HEK293 (cell line): ENCODE results near the gene TSPAN11.

Experiments
- CTCF ChIA-PET: fragments of 350-600 bp; formaldehyde crosslinking; extraction: SDS; loops from one replicate; lab custom pipeline; 2021; ENCODE audit warnings: antibody characterized with exemption; lab: Yijun Ruan, JAX
- POLR2A ChIA-PET: fragments of 300-600 bp; formaldehyde crosslinking; extraction: SDS; loops from one replicate; lab custom pipeline; 2020; ENCODE audit warnings: antibody characterized with exemption, inconsistent platforms; lab: Yijun Ruan, JAX
- H3K27ac ChIP-seq: fragments of 200-500 bp; sonication (Bioruptor generic); 2 replicates; pipeline ENCODE4 v1.5.1; 2014; ENCODE audit warnings: low read depth, low read length, control low read depth, inconsistent platforms; ENCODE audit errors: extremely low read depth
- H3K36me3 ChIP-seq, 2 experiments: fragments of 200-500 bp in 1 of 2; sonication (Bioruptor generic) in 1 of 2; 1 replicate in 1 of 2; 2 replicates in 1 of 2; pipeline ENCODE4 v1.5.1; 2014 to 2017; ENCODE audit warnings: inconsistent platforms in 2 of 2, low read length in 2 of 2; ENCODE audit not compliant: control insufficient read depth in 2 of 2, insufficient read depth in 1 of 2
- H3K4me1 ChIP-seq: fragments of 200-500 bp; sonication (Bioruptor generic); 2 replicates; pipeline ENCODE4 v1.5.1; 2014; ENCODE audit warnings: mild to moderate bottlenecking, low read length, inconsistent platforms; ENCODE audit not compliant: control insufficient read depth, insufficient read depth
- H3K4me3 ChIP-seq: 2 replicates; pipeline ENCODE4 v1.5.1; 2011; ENCODE audit warnings: low read depth, mild to moderate bottlenecking, control low read depth, low read length, moderate library complexity
- H3K9me3 ChIP-seq: fragments of 200-500 bp; sonication (Bioruptor generic); 2 replicates; pipeline ENCODE4 v1.5.1; 2014; ENCODE audit warnings: low read depth, low read length, inconsistent platforms; ENCODE audit not compliant: control insufficient read depth, insufficient read depth
- BCL6B ChIP-seq: fragments of 450-650 bp; formaldehyde crosslinking; IDR thresholded peaks from 2 replicates; pipeline ENCODE4 v1.5.1; 2017; ENCODE audit warnings: missing biosample characterization, missing genetic modification characterization
- GLIS2 ChIP-seq: fragments of 450-650 bp; formaldehyde crosslinking; IDR thresholded peaks from 2 replicates; pipeline ENCODE4 v1.5.1; 2016; ENCODE audit warnings: missing biosample characterization, missing genetic modification characterization
- KLF8 ChIP-seq: fragments of 450-650 bp; formaldehyde crosslinking; IDR thresholded peaks from 2 replicates; pipeline ENCODE4 v1.5.1; 2016; ENCODE audit warnings: missing biosample characterization, missing genetic modification characterization
- SP3 ChIP-seq: fragments of 450-650 bp; formaldehyde crosslinking; IDR thresholded peaks from 2 replicates; pipeline ENCODE4 v1.5.1; 2016; ENCODE audit warnings: missing biosample characterization, missing genetic modification characterization
- TCF7L2 ChIP-seq: IDR thresholded peaks from 2 replicates; pipeline ENCODE4 v1.6.1; 2011; ENCODE audit warnings: low read depth, mild to moderate bottlenecking, inconsistent platforms, low read length, moderate library complexity, borderline replicate concordance
- ZBTB11 ChIP-seq: fragments of 450-650 bp; formaldehyde crosslinking; conservative IDR thresholded peaks from 2 replicates; pipeline ENCODE4 v1.5.1; 2016; ENCODE audit warnings: low read depth, missing biosample characterization, missing genetic modification characterization
- ZBTB8A ChIP-seq: fragments of 450-650 bp; formaldehyde crosslinking; IDR thresholded peaks from 2 replicates; pipeline ENCODE4 v1.5.1; 2016; ENCODE audit warnings: missing biosample characterization, missing genetic modification characterization
- ZFHX2 ChIP-seq: fragments of 450-650 bp; formaldehyde crosslinking; conservative IDR thresholded peaks from 2 replicates; pipeline ENCODE4 v1.5.1; 2016; ENCODE audit warnings: missing biosample characterization, missing genetic modification characterization
- ZNF132 ChIP-seq: fragments of 450-650 bp; formaldehyde crosslinking; IDR thresholded peaks from 2 replicates; pipeline ENCODE4 v1.5.1; 2017; ENCODE audit warnings: missing biosample characterization, missing genetic modification characterization, borderline replicate concordance
- ZNF211 ChIP-seq: fragments of 450-650 bp; formaldehyde crosslinking; IDR thresholded peaks from 2 replicates; pipeline ENCODE4 v1.5.1; 2016; ENCODE audit warnings: low read depth, missing biosample characterization, missing genetic modification characterization
- ZNF274 ChIP-seq, 2 experiments: fragments of 200-500 bp in 1 of 2; fragments of 450-650 bp in 1 of 2; sonication (Bioruptor generic) in 1 of 2; formaldehyde crosslinking in 1 of 2; IDR thresholded peaks; 2 replicates each; pipeline versions ENCODE4 v1.5.1 to v1.6.1; 2014 to 2016; ENCODE audit warnings: borderline replicate concordance in 1 of 2, inconsistent platforms in 1 of 2, low read length in 1 of 2, missing biosample characterization in 1 of 2, missing genetic modification characterization in 1 of 2
- ZNF530 ChIP-seq: fragments of 450-650 bp; formaldehyde crosslinking; IDR thresholded peaks from 2 replicates; pipeline ENCODE4 v1.5.1; 2016; ENCODE audit warnings: low read depth, missing biosample characterization, missing genetic modification characterization
- ZNF548 ChIP-seq: fragments of 450-650 bp; formaldehyde crosslinking; IDR thresholded peaks from 2 replicates; pipeline ENCODE4 v1.5.1; 2016; ENCODE audit warnings: missing biosample characterization, missing genetic modification characterization
- ZNF621 ChIP-seq: fragments of 450-650 bp; formaldehyde crosslinking; IDR thresholded peaks from 2 replicates; pipeline ENCODE4 v1.5.1; 2017; ENCODE audit warnings: missing biosample characterization, missing genetic modification characterization
- ZNF777 ChIP-seq: fragments of 450-650 bp; formaldehyde crosslinking; IDR thresholded peaks from 2 replicates; pipeline ENCODE4 v1.5.1; 2017; ENCODE audit warnings: missing biosample characterization, missing genetic modification characterization, borderline replicate concordance
- ZSCAN30 ChIP-seq: fragments of 450-650 bp; IDR thresholded peaks from 2 replicates; pipeline ENCODE4 v1.5.1; 2018; ENCODE audit warnings: missing biosample characterization, mild to moderate bottlenecking, missing genetic modification characterization, moderate library complexity
- TF ChIP-seq, protein P1 (sequence below): fragments of 450-650 bp; formaldehyde crosslinking; IDR thresholded peaks from 2 replicates; pipeline ENCODE4 v1.5.1; 2017; ENCODE audit warnings: missing biosample characterization, missing genetic modification characterization
- TF ChIP-seq, protein P2 (sequence below): fragments of 450-650 bp; formaldehyde crosslinking; IDR thresholded peaks from 2 replicates; pipeline ENCODE4 v1.5.1; 2016; ENCODE audit warnings: missing biosample characterization, missing genetic modification characterization
- TF ChIP-seq, protein P3 (sequence below): fragments of 450-650 bp; IDR thresholded peaks from 2 replicates; pipeline ENCODE4 v1.5.1; 2018; ENCODE audit warnings: missing biosample characterization, missing genetic modification characterization
- TF ChIP-seq, protein P4 (sequence below): fragments of 450-650 bp; formaldehyde crosslinking; IDR thresholded peaks from 2 replicates; pipeline ENCODE4 v1.5.1; 2017; ENCODE audit warnings: missing biosample characterization, missing genetic modification characterization

TSPAN11 gene

GRCh38 chr12:30930641-30931040, 4.1 kb downstream of the TSPAN11 start (continued):
- TF ChIP-seq SP3 (tag by site-specific recombination): no peak
- TF ChIP-seq, all 188 proteins: peak for 0

DNA sequence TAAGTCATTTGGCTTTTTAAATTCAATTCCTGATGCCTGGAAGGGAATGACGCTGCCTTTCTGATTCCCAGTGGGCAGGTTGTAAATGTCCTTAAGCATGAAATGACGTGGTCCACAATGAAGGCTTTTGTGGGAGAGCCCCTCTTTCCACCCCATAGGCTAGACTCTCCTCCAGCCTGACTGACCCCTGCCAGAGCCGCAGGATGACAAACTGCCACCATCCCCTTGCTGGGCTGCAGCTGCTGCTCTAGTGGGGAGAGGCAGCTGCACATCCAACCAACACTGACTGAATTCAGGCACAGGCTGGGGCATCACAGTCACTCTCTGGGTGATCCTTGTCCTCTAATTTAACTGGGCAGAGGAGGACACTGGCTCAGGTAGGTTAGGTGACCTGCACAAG, 6.3 kb downstream of the TSPAN11 start:
- Histone ChIP-seq H3K4me1 (no peaks in the 10 kb centered on the region), H3K9me3 (no peaks in the 10 kb centered on the region), H3K36me3 (no peaks in the 10 kb centered on the region), H3K27ac (no peak overlapping the region), H3K4me3 (no peak overlapping the region)
- ChIA-PET CTCF (no interaction called here), POLR2A (no interaction called here)
- TF ChIP-seq ZNF530 (tag by site-specific recombination) (no peak), ZNF274 (IDR thresholded peaks at IDR 0.05; ENCODE audit: low read length) (no peak), ZNF274 (tag by site-specific recombination; IDR thresholded peaks at IDR 0.05; ENCODE audit: borderline replicate concordance) (no peak), ZBTB11 (tag by site-specific recombination) (no peak), ZBTB8A (no peak), TCF7L2 (no peak), ZNF548 (tag by site-specific recombination) (no peak), ZSCAN30 (tag by site-specific recombination) (no peak), ZNF132 (tag by site-specific recombination) (no peak), ZNF621 (tag by site-specific recombination) (no peak), GLIS2 (tag by site-specific recombination) (no peak), ZNF777 (tag by site-specific recombination) (no peak), KLF8 (no peak), BCL6B (tag by site-specific recombination) (no peak), ZNF211 (tag by site-specific recombination) (no peak), ZFHX2 (tag by site-specific recombination) (no peak)
- TF ChIP-seq, protein P1, sequence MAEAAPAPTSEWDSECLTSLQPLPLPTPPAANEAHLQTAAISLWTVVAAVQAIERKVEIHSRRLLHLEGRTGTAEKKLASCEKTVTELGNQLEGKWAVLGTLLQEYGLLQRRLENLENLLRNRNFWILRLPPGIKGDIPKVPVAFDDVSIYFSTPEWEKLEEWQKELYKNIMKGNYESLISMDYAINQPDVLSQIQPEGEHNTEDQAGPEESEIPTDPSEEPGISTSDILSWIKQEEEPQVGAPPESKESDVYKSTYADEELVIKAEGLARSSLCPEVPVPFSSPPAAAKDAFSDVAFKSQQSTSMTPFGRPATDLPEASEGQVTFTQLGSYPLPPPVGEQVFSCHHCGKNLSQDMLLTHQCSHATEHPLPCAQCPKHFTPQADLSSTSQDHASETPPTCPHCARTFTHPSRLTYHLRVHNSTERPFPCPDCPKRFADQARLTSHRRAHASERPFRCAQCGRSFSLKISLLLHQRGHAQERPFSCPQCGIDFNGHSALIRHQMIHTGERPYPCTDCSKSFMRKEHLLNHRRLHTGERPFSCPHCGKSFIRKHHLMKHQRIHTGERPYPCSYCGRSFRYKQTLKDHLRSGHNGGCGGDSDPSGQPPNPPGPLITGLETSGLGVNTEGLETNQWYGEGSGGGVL (tag by site-specific recombination): no peak
- TF ChIP-seq, protein P2, sequence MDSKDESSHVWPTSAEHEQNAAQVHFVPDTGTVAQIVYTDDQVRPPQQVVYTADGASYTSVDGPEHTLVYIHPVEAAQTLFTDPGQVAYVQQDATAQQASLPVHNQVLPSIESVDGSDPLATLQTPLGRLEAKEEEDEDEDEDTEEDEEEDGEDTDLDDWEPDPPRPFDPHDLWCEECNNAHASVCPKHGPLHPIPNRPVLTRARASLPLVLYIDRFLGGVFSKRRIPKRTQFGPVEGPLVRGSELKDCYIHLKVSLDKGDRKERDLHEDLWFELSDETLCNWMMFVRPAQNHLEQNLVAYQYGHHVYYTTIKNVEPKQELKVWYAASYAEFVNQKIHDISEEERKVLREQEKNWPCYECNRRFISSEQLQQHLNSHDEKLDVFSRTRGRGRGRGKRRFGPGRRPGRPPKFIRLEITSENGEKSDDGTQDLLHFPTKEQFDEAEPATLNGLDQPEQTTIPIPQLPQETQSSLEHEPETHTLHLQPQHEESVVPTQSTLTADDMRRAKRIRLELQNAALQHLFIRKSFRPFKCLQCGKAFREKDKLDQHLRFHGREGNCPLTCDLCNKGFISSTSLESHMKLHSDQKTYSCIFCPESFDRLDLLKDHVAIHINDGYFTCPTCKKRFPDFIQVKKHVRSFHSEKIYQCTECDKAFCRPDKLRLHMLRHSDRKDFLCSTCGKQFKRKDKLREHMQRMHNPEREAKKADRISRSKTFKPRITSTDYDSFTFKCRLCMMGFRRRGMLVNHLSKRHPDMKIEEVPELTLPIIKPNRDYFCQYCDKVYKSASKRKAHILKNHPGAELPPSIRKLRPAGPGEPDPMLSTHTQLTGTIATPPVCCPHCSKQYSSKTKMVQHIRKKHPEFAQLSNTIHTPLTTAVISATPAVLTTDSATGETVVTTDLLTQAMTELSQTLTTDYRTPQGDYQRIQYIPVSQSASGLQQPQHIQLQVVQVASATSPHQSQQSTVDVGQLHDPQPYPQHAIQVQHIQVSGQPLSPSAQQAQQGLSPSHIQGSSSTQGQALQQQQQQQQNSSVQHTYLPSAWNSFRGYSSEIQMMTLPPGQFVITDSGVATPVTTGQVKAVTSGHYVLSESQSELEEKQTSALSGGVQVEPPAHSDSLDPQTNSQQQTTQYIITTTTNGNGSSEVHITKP (tag by site-specific recombination): no peak
- TF ChIP-seq, protein P3, sequence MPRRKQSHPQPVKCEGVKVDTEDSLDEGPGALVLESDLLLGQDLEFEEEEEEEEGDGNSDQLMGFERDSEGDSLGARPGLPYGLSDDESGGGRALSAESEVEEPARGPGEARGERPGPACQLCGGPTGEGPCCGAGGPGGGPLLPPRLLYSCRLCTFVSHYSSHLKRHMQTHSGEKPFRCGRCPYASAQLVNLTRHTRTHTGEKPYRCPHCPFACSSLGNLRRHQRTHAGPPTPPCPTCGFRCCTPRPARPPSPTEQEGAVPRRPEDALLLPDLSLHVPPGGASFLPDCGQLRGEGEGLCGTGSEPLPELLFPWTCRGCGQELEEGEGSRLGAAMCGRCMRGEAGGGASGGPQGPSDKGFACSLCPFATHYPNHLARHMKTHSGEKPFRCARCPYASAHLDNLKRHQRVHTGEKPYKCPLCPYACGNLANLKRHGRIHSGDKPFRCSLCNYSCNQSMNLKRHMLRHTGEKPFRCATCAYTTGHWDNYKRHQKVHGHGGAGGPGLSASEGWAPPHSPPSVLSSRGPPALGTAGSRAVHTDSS: no peak
- TF ChIP-seq, protein P4, sequence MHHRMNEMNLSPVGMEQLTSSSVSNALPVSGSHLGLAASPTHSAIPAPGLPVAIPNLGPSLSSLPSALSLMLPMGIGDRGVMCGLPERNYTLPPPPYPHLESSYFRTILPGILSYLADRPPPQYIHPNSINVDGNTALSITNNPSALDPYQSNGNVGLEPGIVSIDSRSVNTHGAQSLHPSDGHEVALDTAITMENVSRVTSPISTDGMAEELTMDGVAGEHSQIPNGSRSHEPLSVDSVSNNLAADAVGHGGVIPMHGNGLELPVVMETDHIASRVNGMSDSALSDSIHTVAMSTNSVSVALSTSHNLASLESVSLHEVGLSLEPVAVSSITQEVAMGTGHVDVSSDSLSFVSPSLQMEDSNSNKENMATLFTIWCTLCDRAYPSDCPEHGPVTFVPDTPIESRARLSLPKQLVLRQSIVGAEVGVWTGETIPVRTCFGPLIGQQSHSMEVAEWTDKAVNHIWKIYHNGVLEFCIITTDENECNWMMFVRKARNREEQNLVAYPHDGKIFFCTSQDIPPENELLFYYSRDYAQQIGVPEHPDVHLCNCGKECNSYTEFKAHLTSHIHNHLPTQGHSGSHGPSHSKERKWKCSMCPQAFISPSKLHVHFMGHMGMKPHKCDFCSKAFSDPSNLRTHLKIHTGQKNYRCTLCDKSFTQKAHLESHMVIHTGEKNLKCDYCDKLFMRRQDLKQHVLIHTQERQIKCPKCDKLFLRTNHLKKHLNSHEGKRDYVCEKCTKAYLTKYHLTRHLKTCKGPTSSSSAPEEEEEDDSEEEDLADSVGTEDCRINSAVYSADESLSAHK: no peak
